Tibial nerve (tissue), 4 donors: ENCODE data around the gene LRBA. TPM values are rescaled to one million over a fixed set of nuclear protein-coding genes. Genes with fewer than 3 reads are reported as not detected.

ENCODE experiments used
- DNase-seq, 2 donors: peaks; one replicate each; pipeline ENCODE4 v3.0.0-alpha.2; 2019; ENCODE audit warnings: low spot score in 2 of 2
- H3K27ac ChIP-seq, 4 donors: fragments of 200-600 bp; sonication (generic) in 3 of 4; one replicate each; pipeline ENCODE4 v1.5.1; 2017 to 2019; ENCODE audit warnings: mild to moderate bottlenecking in 1 of 4
- H3K27me3 ChIP-seq, 2 donors: fragments of 200-600 bp; sonication (generic) in 1 of 2; one replicate each; pipeline versions ENCODE4 v1.5.1 to v1.6.0; 2017 to 2019
- H3K36me3 ChIP-seq, 3 donors: fragments of 200-600 bp; sonication (generic); one replicate each; pipeline ENCODE4 v1.5.1; 2018 to 2019
- H3K4me1 ChIP-seq, 4 donors: fragments of 200-600 bp; sonication (generic) in 3 of 4; one replicate each; pipeline ENCODE4 v1.5.1; 2017 to 2019
- H3K4me3 ChIP-seq, 4 donors: fragments of 200-600 bp; sonication (generic) in 3 of 4; one replicate each; pipeline ENCODE4 v1.5.1; 2017 to 2019; ENCODE audit warnings: mild to moderate bottlenecking in 1 of 4, moderate library complexity in 1 of 4
- H3K9me3 ChIP-seq, 4 donors: fragments of 200-600 bp; sonication (generic) in 3 of 4; one replicate each; pipeline ENCODE4 v1.5.1; 2017 to 2019
- CTCF ChIP-seq, 5 experiments: fragments of 200-600 bp in 3 of 5; fragments of 450-650 bp in 2 of 5; sonication (generic) in 3 of 5; IDR thresholded peaks; one replicate each; pipeline ENCODE4 v1.5.1; 2016 to 2019; ENCODE audit warnings: antibody characterized with exemption in 5 of 5, mild to moderate bottlenecking in 3 of 5, moderate library complexity in 2 of 5
- EP300 ChIP-seq, 2 donors: sonication (generic); formaldehyde crosslinking; IDR thresholded peaks; one replicate each; pipeline ENCODE4 v1.6.1; 2017; ENCODE audit warnings: antibody characterized with exemption in 2 of 2, mild to moderate bottlenecking in 1 of 2
- POLR2A ChIP-seq, 2 donors: fragments of 450-650 bp; IDR thresholded peaks; one replicate each; pipeline ENCODE4 v1.6.1; 2017; ENCODE audit warnings: antibody characterized with exemption in 2 of 2, mild to moderate bottlenecking in 2 of 2, moderate library complexity in 2 of 2
- WGBS, 2 donors: methylation state at CpG; one replicate each; pipeline ENCODE4 v1.1.5; 2018; 5-methylcytosine and 5-hydroxymethylcytosine counted together
- total RNA-seq, 4 donors: library from RNA; depleted of rRNA; stranded (reverse); fragments of >200 nt; gene quantifications; one replicate each; pipeline ENCODE4 v1.1.0, GENCODE V29; 2016

LRBA gene
- total RNA-seq, 4 donors from 2014 or later: 35.4 to 43.1 (median 38.0) TPM

GRCh38 chr4:150337734-150338133, 677.4 kb downstream of the LRBA start:
- DNase-seq: no peak

GRCh38 chr4:150336676-150337412, 678.2 kb downstream of the LRBA start:
- TF ChIP-seq CTCF (IDR thresholded peaks at IDR 0.05) (no peak), EP300 (IDR thresholded peaks at IDR 0.05) (no peak), POLR2A (IDR thresholded peaks at IDR 0.05) (no peak)
- no peak overlapping the region for H3K27ac ChIP-seq
- peaks cover 0 to 6% (median 0%) of the 10 kb centered on the region in 4 donors for H3K4me1 ChIP-seq
- 82 to 89% methylated on average over 5 of the region's 5 CpGs for WGBS, 2 donors
- H3K9me3 ChIP-seq: no peaks in the 10 kb centered on the region
- no peaks in the 10 kb centered on the region for H3K36me3 ChIP-seq
- H3K4me3 ChIP-seq: no peak overlapping the region
- DNase-seq: no peak
- H3K27me3 ChIP-seq: no peaks in the 10 kb centered on the region

More at GRCh38 chr4:150337734-150338133, 677.4 kb downstream of the LRBA start:
- Histone ChIP-seq H3K4me3 (no peak overlapping the region), H3K27me3 (no peaks in the 10 kb centered on the region), H3K36me3 (no peaks in the 10 kb centered on the region), H3K27ac (no peak overlapping the region), H3K9me3 (no peaks in the 10 kb centered on the region), H3K4me1 (peaks cover 0 to 6% (median 0%) of the 10 kb centered on the region in 4 donors)
- TF ChIP-seq POLR2A (IDR thresholded peaks at IDR 0.05) (no peak), EP300 (IDR thresholded peaks at IDR 0.05) (no peak), CTCF (IDR thresholded peaks at IDR 0.05) (no peak)
- WGBS, 2 donors: 48 to 50% methylated on average over 3 of the region's 3 CpGs

GRCh38 chr4:150332961-150333360, 682.1 kb downstream of the LRBA start:
- Histone ChIP-seq H3K27me3 (no peaks in the 10 kb centered on the region), H3K9me3 (no peaks in the 10 kb centered on the region), H3K4me3 (no peak overlapping the region), H3K4me1 (peaks cover 0 to 6% (median 0%) of the 10 kb centered on the region in 4 donors), H3K36me3 (no peaks in the 10 kb centered on the region), H3K27ac (no peak overlapping the region)
- TF ChIP-seq CTCF (IDR thresholded peaks at IDR 0.05): no peak
- no peak for DNase-seq

- no peak overlapping the region for H3K27ac ChIP-seq
These were observed 683.0 kb downstream of the LRBA start for GRCh38 chr4:150332086-150332485.

More at GRCh38 chr4:150332086-150332485, 683.0 kb downstream of the LRBA start:
- no peaks in the 10 kb centered on the region for H3K36me3 ChIP-seq
- H3K9me3 ChIP-seq: no peaks in the 10 kb centered on the region
- no peaks in the 10 kb centered on the region for H3K4me1 ChIP-seq
- DNase-seq: no peak
- H3K27me3 ChIP-seq: no peaks in the 10 kb centered on the region
- H3K4me3 ChIP-seq: no peak overlapping the region
- no peak for TF ChIP-seq POLR2A (IDR thresholded peaks at IDR 0.05)
- TF ChIP-seq EP300 (IDR thresholded peaks at IDR 0.05): no peak
- no peak for TF ChIP-seq CTCF (IDR thresholded peaks at IDR 0.05)
